ENCODE data around the gene OR52E2. TPM values are rescaled to one million over a fixed set of nuclear protein-coding genes. Genes with fewer than 3 reads are reported as not detected.

The OR52E2 gene
- total RNA-seq, 1 experiment from 2014 or later = not detected

DNA sequence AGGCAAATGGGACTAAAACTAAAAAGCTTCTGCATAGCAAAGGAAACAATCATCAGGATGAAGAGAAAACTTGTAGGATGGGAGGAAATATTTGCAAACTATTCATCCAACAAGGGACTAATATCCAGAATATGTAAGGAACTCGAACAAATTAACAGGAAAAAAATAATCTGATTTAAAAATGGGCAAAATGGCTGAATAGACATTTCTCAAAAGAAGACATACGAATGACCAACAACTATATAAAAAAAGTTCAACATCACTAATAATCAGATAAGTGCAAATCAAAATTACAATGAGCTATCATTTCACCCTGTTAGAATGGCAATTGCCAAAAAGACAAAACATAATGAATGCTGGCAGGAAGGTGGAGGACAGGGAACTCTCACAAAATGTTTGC lies 22.0 kb upstream of the OR52E2 start:
- Mint-ChIP-seq H3K36me3 (ENCODE audit: insufficient read depth, unreplicated experiment) (no peaks in the 10 kb centered on the region), H3K27ac (ENCODE audit: unreplicated experiment) (no peak overlapping the region), H3K4me3 (ENCODE audit: unreplicated experiment) (no peak overlapping the region), H3K9me3 (ENCODE audit: unreplicated experiment) (no peaks in the 10 kb centered on the region), H3K27me3 (ENCODE audit: insufficient read depth, unreplicated experiment) (no peaks in the 10 kb centered on the region), H3K4me1 (ENCODE audit: low read depth, unreplicated experiment) (no peaks in the 10 kb centered on the region)
- Histone ChIP-seq H3K4me1 (no peaks in the 10 kb centered on the region), H3K36me3 (ENCODE audit: control insufficient read depth, insufficient read depth, low read length) (no peaks in the 10 kb centered on the region), H3K4me3 (ENCODE audit: low read depth, low read length) (no peak overlapping the region), H3K27me3 (replicated peaks; ENCODE audit: control insufficient read depth, insufficient read depth, low read length) (no peaks in the 10 kb centered on the region), H3K9me3 (no peaks in the 10 kb centered on the region)
- no peak for DNase-seq
- ChIA-PET CTCF (no interaction called here), POLR2A (no interaction called here)
- TF ChIP-seq, protein P1, sequence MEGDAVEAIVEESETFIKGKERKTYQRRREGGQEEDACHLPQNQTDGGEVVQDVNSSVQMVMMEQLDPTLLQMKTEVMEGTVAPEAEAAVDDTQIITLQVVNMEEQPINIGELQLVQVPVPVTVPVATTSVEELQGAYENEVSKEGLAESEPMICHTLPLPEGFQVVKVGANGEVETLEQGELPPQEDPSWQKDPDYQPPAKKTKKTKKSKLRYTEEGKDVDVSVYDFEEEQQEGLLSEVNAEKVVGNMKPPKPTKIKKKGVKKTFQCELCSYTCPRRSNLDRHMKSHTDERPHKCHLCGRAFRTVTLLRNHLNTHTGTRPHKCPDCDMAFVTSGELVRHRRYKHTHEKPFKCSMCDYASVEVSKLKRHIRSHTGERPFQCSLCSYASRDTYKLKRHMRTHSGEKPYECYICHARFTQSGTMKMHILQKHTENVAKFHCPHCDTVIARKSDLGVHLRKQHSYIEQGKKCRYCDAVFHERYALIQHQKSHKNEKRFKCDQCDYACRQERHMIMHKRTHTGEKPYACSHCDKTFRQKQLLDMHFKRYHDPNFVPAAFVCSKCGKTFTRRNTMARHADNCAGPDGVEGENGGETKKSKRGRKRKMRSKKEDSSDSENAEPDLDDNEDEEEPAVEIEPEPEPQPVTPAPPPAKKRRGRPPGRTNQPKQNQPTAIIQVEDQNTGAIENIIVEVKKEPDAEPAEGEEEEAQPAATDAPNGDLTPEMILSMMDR (IDR thresholded peaks at IDR 0.05; ENCODE audit: insufficient read depth in 1 of 2, low read depth in 1 of 2, low read length in 1 of 2, severe bottlenecking in 1 of 2, unreplicated experiment in 1 of 2) = no peak
- no TSS peak for BruUV-seq (replicated peaks)
- intact Hi-C loops (cut with micrococcal nuclease; ENCODE audit: unreplicated experiment) = no loop called here

DNA sequence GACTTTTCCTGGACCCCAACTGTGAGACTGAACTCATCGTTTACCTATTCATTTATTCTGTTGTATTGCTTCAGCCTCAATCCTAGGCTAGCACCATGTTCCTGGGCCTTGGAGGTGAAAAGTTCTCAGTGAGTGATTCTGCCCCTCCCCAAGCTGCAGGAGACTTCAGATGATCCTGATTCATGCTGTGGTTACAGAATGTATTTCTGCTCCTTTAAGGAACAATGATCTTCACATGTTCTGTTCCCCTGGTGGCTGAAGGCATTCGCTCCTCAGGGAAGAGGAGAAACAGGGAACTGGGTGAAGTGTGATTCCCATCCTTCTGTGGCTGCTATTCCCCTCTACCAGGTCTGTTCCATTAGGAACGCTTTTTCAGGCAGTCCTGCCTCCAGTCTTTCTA lies 12.4 kb upstream of the OR52E2 start:
- Mint-ChIP-seq H3K27ac (ENCODE audit: unreplicated experiment) (no peak overlapping the region), H3K4me1 (ENCODE audit: low read depth, unreplicated experiment) (no peaks in the 10 kb centered on the region), H3K36me3 (ENCODE audit: insufficient read depth, unreplicated experiment) (no peaks in the 10 kb centered on the region), H3K27me3 (ENCODE audit: insufficient read depth, unreplicated experiment) (peaks cover 2% of the 10 kb centered on the region), H3K4me3 (ENCODE audit: unreplicated experiment) (no peak overlapping the region), H3K9me3 (ENCODE audit: unreplicated experiment) (no peaks in the 10 kb centered on the region)
- no peaks in the 10 kb centered on the region for H3K36me3 ChIP-seq (ENCODE audit: control insufficient read depth, insufficient read depth, low read length)
- intact Hi-C loops (cut with micrococcal nuclease; ENCODE audit: unreplicated experiment) = no loop called here
- POLR2A ChIA-PET = no interaction called here
- no TSS peak for BruUV-seq (replicated peaks)
- no peaks in the 10 kb centered on the region for H3K4me1 ChIP-seq
- DNase-seq = no peak
- TF ChIP-seq, protein P1 (IDR thresholded peaks at IDR 0.05; ENCODE audit: insufficient read depth in 1 of 2, low read depth in 1 of 2, low read length in 1 of 2, severe bottlenecking in 1 of 2, unreplicated experiment in 1 of 2) = no peak
- CTCF ChIA-PET = no interaction called here
- H3K27me3 ChIP-seq (replicated peaks; ENCODE audit: control insufficient read depth, insufficient read depth, low read length) = no peaks in the 10 kb centered on the region
- H3K9me3 ChIP-seq = no peaks in the 10 kb centered on the region
- no peak overlapping the region for H3K4me3 ChIP-seq (ENCODE audit: low read depth, low read length)

DNA sequence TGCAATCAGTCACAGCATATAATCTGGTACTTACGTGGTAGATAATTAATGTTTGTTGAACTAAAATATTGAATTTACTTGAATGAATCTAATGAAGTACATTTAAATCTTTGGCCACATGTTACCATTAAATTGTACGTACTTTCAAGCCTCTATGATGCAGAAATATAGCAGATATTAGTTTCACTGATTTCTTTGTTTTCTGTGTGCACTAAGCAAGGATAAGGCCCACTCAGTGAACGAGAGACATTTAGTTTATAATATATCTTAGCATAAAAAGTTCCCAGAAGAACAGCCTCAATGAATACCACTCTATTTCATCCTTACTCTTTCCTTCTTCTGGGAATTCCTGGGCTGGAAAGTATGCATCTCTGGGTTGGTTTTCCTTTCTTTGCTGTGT lies 9.8 kb upstream of the OR52E2 start, which contains the start of gene OR52E1:
Gene OR52E1, plus strand, starts transcription at position 301 of the 400 bp plus-strand sequence.
- no TSS peak for BruUV-seq (replicated peaks)
- Histone ChIP-seq H3K27me3 (replicated peaks; ENCODE audit: control insufficient read depth, insufficient read depth, low read length) (no peaks in the 10 kb centered on the region), H3K4me3 (ENCODE audit: low read depth, low read length) (no peak within 1 kb of the TSS), H3K9me3 (no peaks in the 10 kb centered on the region), H3K4me1 (no peaks in the 10 kb centered on the region), H3K36me3 (ENCODE audit: control insufficient read depth, insufficient read depth, low read length) (no peaks in the 10 kb centered on the region)
- Mint-ChIP-seq H3K4me3 (ENCODE audit: unreplicated experiment) (no peak within 1 kb of the TSS), H3K4me1 (ENCODE audit: low read depth, unreplicated experiment) (no peaks in the 10 kb centered on the region), H3K27me3 (ENCODE audit: insufficient read depth, unreplicated experiment) (peaks cover 7% of the 10 kb centered on the region), H3K27ac (ENCODE audit: unreplicated experiment) (no peak within 1 kb of the TSS), H3K36me3 (ENCODE audit: insufficient read depth, unreplicated experiment) (no peaks in the 10 kb centered on the region), H3K9me3 (ENCODE audit: unreplicated experiment) (no peaks in the 10 kb centered on the region)
- TF ChIP-seq, protein P1 (IDR thresholded peaks at IDR 0.05; ENCODE audit: insufficient read depth in 1 of 2, low read depth in 1 of 2, low read length in 1 of 2, severe bottlenecking in 1 of 2, unreplicated experiment in 1 of 2) = no peak
- ChIA-PET POLR2A (no interaction called here), CTCF (no interaction called here)
- intact Hi-C loops (cut with micrococcal nuclease; ENCODE audit: unreplicated experiment) = no loop called here
- no peak for DNase-seq
